ENCODE measurements around the gene CD44.

Gene CD44

DNA sequence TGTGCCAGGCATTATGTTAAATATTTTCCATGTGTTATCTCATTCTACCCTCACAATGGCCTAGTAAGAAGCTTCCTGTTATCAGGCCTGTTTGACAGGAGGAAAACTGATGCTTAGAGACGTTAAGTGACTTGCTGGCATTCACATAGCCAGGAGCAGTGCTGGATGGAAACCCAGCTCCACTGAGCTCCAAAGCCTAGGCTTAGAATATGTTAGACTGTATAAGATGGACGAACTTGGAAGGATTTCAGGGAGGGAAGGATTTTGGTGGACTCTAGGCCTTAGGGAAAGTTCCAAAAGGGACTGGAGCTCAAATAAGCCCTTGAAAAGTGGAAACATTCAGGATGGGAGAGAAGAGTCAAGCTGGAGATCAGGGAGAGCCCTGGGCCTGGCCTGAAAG, 2.1 kb downstream of the CD44 start:
- no peak for DNase-seq

- no peak for DNase-seq
Measured at GRCh38 chr11:35141571-35141971, 2.6 kb downstream of the CD44 start.

DNA sequence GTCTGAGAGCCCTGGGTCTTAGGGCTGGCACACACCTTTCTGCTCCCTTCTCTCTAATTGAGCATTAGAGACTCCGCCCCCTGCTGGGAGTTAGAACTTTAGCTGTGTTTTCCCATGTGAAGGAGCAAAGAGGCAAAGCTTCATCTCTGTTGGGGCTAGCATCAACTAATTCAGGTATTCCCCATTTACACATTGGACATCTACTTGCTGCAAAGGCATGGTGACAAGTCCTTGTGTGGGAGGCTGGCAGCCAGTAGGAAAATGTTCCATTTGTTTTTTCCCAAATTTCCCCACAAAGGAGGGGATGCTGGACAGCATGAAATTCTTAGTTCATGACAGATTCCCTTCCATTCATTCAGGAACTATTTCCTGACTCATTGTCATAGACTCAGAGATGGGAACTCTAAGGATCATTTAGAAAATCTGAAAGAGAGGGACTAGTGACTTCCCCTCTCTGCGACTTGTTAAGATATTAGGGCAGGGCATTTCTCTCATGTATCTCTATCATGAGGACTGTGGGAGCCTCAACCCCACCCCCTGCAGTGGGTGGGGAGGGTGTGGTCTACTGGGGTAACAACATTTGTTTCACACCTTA, 3.6 kb downstream of the CD44 start:
- no peak for DNase-seq

- no peak for DNase-seq
Measured at GRCh38 chr11:35143297-35144135, 4.5 kb downstream of the CD44 start.

DNA sequence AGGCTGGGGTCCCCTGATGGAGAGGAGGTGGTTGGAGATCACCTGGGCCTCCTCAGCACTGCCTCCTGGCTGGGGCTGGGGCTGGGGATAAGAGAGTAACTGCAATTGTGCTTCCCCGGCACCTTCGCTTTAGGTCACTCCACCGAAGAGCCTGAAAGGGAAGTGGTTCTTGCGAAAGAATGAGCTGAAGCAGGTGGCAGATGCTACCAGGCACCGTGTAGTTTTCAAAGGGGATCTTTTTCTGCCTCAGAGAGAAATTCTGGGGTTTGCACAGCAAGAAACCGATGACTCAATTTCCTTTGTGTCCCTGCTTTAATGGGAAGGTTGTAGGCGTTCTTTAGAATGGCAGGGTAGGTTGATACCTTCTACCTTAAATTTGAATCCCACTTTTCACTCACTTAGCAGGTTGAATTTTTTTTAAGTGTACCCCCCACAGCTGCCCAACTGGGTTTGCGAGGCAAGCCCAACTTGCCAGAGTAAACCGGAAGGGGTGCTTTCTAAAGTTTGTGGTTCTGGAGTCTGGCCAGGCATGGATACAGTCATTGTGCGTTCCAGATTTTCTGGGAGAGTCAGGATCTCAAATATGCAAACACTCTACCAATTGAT, 5.3 kb downstream of the CD44 start:
- no peak for DNase-seq

GRCh38 chr11:35144806-35145205, 5.8 kb downstream of the CD44 start:
- DNase-seq: no peak

- DNase-seq: no peak
Measured at GRCh38 chr11:35145271-35145670, 6.3 kb downstream of the CD44 start.

GRCh38 chr11:35146074-35146521, 7.1 kb downstream of the CD44 start:
- no peak for DNase-seq

GRCh38 chr11:35146711-35147110, 7.7 kb downstream of the CD44 start:
- DNase-seq: no peak

GRCh38 chr11:35147235-35147634, 8.3 kb downstream of the CD44 start:
- no peak for DNase-seq

DNA sequence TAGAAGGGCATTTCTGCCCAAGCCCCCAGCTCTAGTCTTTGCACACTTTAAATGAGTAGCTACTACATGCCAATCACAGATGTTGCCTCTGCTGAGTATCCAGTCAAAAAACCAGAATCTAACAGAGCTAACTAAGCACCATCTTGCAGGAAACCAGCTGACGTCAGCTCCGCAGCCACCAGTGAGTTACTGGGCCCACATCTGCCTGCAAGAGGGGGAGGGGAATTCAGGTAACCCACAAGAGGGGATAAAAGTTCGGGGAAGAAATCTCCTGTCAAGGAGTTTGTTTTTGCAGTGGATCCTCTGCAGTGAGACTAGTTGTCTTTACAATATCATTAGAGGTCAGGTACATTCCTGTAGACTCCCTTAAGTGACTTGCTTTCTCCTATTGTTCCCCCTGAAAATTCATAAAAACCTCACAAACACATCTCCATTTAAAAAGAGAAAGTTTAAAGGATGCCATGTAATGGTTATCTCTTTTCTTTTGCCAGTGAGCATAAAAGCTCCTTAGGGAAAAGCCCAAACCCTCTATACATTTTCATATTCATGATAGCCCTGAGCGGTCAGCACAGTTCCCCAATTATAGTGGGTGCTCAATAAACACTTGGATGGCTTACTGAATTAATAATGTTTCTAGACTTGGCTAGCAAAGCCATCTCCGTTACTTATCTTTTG, 9.3 kb downstream of the CD44 start:
- no peak for DNase-seq

GRCh38 chr11:35150454-35150853, 11.5 kb downstream of the CD44 start:
- DNase-seq: no peak

DNA sequence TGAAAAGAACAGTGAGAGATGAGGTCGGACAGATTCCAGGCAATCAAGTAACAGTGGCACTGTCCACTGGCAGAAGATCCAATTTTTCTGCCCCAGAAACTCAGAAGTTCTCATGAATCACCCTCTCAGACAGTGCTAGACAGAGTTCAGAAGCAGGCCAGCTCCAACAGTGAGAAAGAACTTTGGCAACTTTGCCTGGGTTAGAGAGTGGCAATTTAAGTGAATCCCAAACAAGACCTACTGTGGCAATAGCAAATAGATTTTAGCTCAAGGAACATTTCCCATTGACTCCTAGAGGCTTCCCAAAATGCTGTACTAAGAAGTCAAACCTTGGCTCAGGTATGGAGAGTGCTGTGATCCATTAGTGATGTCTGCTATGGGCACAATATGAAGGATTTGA, 12.3 kb downstream of the CD44 start:
- DNase-seq: no peak

- no peak for DNase-seq
Measured at GRCh38 chr11:35151683-35152280, 12.8 kb downstream of the CD44 start.

DNA sequence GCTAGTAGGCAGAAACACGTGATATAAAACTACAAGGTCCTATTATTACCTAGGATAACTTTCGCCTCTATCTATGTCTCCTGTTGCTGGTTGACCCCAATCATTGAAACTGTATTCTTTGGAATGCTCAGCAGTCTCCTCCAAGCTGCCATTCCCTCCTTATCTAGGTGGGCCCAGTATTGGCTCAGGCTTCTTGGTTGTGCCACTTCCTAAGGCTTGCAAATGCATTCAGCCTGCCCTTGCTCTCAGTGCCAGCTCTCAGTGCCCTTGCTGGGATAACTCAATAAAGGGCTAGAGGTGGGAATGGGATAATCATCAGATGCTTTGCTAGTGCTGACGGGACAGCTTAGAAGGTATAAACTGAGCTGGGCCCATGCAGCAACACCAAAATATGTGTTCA, 13.6 kb downstream of the CD44 start:
- no peak for DNase-seq

DNA sequence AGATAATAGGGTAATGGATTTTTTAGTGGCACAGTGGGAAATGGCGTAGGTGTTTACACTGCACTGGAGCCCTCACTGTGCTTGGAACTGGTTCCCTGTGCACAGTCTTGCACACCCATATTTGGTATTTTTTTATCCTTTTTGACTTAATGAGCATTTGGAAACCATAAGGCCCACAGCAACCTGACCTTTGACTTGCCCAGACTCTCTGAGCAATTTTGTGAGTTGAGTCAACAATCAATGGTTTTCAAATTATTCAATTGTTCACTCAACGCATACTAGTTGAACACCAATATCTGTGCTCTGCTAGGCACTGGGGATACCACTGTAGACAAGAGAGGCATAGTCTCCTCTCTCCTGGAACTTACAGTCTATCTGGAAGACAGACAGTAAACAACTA, 14.3 kb downstream of the CD44 start:
- DNase-seq: no peak

DNA sequence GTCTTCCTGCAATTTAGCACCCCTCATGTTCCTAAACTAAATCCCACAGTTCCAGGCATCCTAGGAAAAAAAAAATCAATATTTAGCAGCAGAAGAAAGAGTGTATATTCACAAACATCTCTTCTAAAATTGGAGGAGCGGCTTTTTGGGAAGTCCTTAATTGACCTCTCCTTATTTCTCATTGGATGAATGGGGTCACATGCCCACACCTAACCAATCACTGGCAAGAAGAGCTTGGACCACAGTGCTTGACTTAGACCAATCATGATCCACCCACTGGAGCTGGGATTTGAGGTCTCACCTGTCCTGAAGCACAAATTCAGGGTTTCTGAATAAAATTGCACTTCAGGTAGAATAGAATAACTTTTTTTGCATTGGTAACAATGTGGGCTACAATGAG, 16.0 kb downstream of the CD44 start:
- DNase-seq: no peak

- DNase-seq: no peak
Measured at GRCh38 chr11:35155677-35156076, 16.7 kb downstream of the CD44 start.

- DNase-seq: no peak
Measured at GRCh38 chr11:35157814-35158700, 19.1 kb downstream of the CD44 start.

- no peak for DNase-seq
Measured at GRCh38 chr11:35158701-35159510, 19.9 kb downstream of the CD44 start.

DNA sequence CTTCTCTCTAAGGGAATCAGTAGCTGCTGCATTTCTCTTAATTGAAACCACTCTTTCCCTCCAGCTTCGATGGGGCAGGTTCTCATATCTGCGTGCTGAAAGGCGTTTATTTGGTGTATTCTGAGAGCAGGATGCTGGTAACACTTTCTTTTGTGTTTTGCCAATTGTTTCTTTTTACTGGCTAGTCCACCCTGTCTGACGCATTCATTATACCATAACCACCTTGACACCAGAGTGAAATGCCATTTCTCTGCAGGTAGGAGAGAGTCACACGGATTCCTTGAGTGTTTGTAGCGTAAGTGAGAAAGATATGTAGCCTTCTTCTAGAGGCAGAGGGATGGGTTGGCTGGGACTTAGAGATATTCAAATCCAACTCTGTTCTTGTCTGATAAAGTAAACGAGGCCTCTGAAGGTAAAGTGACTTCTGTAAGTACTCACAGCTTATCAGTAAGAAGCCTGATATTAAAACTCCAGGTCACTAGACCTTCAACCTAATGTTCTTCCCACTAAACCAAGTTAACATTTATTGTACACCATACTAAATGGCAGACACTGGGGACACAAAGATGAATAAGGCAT, 21.4 kb downstream of the CD44 start:
- no peak for DNase-seq

Data from GOT3 (cell line).